Chondrocyte (in vitro differentiated cells): ENCODE measurements around the gene CUL4A. TPM values are rescaled to one million over a fixed set of nuclear protein-coding genes. Genes with fewer than 3 reads are reported as not detected.

Source experiments
- DNase-seq: peaks from one replicate; pipeline ENCODE4 v3.0.0; 2021; ENCODE audit warnings: mixed read lengths, low spot score
- H3K27ac Mint-ChIP-seq: one replicate; pipeline ENCODE4 v1.8.0; 2021; ENCODE audit warnings: mild to moderate bottlenecking, moderate library complexity, mixed read lengths; ENCODE audit not compliant: unreplicated experiment
- H3K27me3 Mint-ChIP-seq: 2 replicates; pipeline ENCODE4 v1.8.0; 2021; ENCODE audit warnings: low read depth, mixed read lengths
- H3K36me3 Mint-ChIP-seq: 2 replicates; pipeline ENCODE4 v1.8.0; 2021; ENCODE audit warnings: low read depth, mixed read lengths
- H3K4me1 Mint-ChIP-seq: 2 replicates; pipeline ENCODE4 v1.8.0; 2021; ENCODE audit warnings: low read depth, mild to moderate bottlenecking, mixed read lengths
- H3K4me3 Mint-ChIP-seq: one replicate; pipeline ENCODE4 v1.8.0; 2021; ENCODE audit warnings: mild to moderate bottlenecking, moderate library complexity, mixed read lengths; ENCODE audit not compliant: unreplicated experiment
- H3K9me3 Mint-ChIP-seq: 2 replicates; pipeline ENCODE4 v1.8.0; 2021; ENCODE audit warnings: low read depth, mixed read lengths
- total RNA-seq: library from RNA; stranded (reverse); gene quantifications from 3 replicates; pipeline ENCODE4 v1.2.1, GENCODE V29; 2021
- TF ChIP-seq, protein P1 (sequence below): fragments of 200-600 bp; sonication (generic); IDR thresholded peaks from 2 replicates; pipeline ENCODE4 v1.5.0; 2021; ENCODE audit warnings: antibody characterized with exemption, mild to moderate bottlenecking, moderate library complexity

Gene CUL4A
- total RNA-seq, 1 donor from 2014 or later, result 64.6 TPM

DNA sequence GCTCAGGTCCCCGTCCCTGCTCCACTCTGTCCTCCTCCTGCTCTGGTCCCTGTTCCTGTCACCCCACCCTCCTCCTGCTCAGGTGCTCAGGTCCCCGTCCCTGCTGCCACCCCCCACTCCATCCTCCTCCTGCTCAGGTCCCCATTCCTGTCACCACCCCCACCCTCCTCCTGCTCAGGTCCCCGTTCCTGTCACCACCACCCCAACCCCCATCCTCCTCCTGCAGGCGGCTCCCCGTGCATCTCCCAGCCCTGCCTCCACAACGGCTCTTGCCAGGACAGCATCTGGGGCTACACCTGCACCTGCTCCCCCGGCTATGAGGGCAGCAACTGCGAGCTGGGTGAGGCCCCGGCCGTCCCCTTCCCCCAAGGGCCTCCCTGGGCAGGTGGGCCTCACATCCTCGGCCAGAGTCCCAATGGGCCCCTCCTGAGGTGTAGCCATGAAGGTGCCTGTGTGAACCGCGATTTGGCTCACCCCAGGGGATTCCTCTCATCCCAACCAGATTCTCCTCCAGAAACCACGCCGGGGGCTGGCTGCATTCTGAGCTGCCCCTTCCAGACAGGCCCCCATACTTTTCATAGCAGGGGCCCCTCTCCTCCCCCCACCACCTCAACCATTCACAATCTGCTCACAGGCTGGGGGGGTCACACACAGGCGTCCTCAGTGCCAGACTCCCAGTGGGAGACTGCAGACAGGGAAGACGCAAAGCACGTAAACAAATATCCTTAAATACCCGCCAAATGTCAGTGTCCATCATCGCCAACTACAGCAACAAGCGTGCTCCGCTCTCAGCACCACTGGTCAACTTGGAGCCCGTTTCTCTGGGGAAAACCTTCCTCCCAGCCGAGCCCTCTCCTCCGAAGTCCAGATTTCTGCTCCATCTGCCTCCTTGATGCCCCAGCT, 46.4 kb upstream of the CUL4A start:
- Mint-ChIP-seq H3K36me3 (peaks cover 5% of the 10 kb centered on the region), H3K4me1 (peaks cover 14% of the 10 kb centered on the region), H3K9me3 (peaks cover 4% of the 10 kb centered on the region), H3K27me3 (peaks cover 8% of the 10 kb centered on the region), H3K27ac (no peak overlapping the region), H3K4me3 (no peak overlapping the region)
- TF ChIP-seq, protein P1, sequence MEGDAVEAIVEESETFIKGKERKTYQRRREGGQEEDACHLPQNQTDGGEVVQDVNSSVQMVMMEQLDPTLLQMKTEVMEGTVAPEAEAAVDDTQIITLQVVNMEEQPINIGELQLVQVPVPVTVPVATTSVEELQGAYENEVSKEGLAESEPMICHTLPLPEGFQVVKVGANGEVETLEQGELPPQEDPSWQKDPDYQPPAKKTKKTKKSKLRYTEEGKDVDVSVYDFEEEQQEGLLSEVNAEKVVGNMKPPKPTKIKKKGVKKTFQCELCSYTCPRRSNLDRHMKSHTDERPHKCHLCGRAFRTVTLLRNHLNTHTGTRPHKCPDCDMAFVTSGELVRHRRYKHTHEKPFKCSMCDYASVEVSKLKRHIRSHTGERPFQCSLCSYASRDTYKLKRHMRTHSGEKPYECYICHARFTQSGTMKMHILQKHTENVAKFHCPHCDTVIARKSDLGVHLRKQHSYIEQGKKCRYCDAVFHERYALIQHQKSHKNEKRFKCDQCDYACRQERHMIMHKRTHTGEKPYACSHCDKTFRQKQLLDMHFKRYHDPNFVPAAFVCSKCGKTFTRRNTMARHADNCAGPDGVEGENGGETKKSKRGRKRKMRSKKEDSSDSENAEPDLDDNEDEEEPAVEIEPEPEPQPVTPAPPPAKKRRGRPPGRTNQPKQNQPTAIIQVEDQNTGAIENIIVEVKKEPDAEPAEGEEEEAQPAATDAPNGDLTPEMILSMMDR, result no peak
- DNase-seq, result no peak

DNA sequence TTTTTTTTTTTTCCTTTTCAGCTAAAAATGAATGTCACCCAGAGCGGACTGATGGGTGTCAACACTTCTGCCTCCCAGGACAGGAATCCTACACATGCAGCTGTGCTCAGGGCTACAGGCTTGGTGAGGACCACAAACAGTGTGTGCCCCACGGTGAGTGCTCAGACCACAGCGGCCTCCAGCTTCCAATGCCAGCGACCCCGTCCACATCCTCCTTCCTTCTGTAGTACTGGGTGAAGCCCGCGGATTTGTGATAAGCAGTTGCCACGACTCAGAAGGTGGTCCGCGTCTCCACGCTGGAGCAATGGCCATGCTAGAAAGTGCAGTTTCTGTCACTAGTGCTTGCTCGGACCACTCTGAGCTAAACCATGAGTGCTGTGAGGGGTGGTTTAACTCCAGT, 44.9 kb upstream of the CUL4A start:
- no peak overlapping the region for H3K4me3 Mint-ChIP-seq
- H3K27ac Mint-ChIP-seq, result no peak overlapping the region
- peaks cover 8% of the 10 kb centered on the region for H3K27me3 Mint-ChIP-seq
- TF ChIP-seq, protein P1, result no peak
- H3K4me1 Mint-ChIP-seq, result peaks cover 14% of the 10 kb centered on the region
- peaks cover 7% of the 10 kb centered on the region for H3K9me3 Mint-ChIP-seq
- DNase-seq, result no peak
- peaks cover 14% of the 10 kb centered on the region for H3K36me3 Mint-ChIP-seq

DNA sequence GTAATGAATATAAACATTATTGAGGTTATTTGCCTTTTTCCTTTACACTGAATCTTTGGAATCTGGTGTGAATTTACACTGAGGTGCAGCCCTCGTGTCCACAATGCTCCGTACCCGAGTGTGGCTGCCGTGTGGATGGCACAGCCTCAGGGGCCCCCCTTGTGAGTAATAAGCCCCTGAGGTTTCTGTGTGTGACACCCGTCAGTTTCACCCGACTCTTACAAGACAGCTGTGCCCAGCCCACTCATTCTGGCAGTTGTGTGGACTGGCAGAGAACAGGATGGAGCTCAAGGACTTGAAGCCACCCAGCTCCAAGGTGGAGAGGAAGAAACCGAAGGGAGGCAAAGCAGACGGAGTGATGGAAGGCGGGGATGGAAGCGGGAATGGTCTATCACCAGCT, 43.1 kb upstream of the CUL4A start:
- Mint-ChIP-seq H3K27me3 (peaks cover 8% of the 10 kb centered on the region), H3K4me1 (peaks cover 14% of the 10 kb centered on the region), H3K36me3 (peaks cover 16% of the 10 kb centered on the region), H3K9me3 (peaks cover 7% of the 10 kb centered on the region), H3K27ac (no peak overlapping the region), H3K4me3 (no peak overlapping the region)
- TF ChIP-seq, protein P1, result no peak
- no peak for DNase-seq

DNA sequence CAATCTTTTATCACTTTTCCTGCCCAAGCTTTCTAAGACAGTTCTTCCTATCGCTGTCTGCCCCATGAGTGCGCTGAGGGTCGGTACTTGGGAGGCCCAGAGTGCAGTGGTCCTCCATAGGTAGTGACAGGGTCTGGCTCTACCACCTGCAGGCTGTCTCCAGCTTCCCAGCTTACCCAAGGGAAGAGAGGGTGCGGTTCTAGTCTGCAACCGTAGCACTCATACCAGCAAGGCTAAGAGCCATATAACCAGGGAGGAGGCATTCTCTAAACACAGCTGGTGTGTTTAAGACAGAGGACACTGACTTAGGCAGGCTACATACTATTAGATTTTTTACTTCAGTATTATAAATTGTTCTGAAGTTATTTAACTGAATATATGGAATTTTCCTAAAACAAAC, 42.7 kb upstream of the CUL4A start:
- Mint-ChIP-seq H3K27ac (no peak overlapping the region), H3K4me3 (no peak overlapping the region), H3K9me3 (peaks cover 7% of the 10 kb centered on the region), H3K27me3 (peaks cover 8% of the 10 kb centered on the region), H3K36me3 (peaks cover 21% of the 10 kb centered on the region), H3K4me1 (peaks cover 14% of the 10 kb centered on the region)
- TF ChIP-seq, protein P1, result no peak
- DNase-seq, result no peak

DNA sequence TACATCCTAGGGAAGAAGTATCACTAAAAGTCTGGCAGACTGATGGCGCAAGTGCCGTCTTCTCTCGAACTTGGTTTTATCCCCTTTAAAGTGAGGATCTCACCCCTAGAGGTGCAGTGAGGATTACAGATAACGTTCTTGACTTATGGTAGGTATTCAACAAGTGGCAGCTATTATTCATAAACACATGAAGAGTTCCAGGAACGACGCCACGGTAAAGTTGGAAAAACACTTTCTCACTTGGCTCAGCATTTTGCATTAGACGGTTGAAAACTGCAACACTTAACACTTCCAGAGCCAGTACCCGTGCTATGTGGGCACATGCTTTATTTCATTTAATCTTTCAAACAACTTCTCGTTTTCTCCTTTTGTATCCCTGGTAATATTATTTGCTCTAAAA, 42.3 kb upstream of the CUL4A start:
- peaks cover 8% of the 10 kb centered on the region for H3K27me3 Mint-ChIP-seq
- peaks cover 21% of the 10 kb centered on the region for H3K36me3 Mint-ChIP-seq
- no peak overlapping the region for H3K4me3 Mint-ChIP-seq
- DNase-seq, result no peak
- H3K27ac Mint-ChIP-seq, result no peak overlapping the region
- TF ChIP-seq, protein P1, result no peak
- peaks cover 14% of the 10 kb centered on the region for H3K4me1 Mint-ChIP-seq
- H3K9me3 Mint-ChIP-seq, result peaks cover 7% of the 10 kb centered on the region
